ENCODE measurements around the gene KRTAP4-6. TPM values are rescaled to one million over a fixed set of nuclear protein-coding genes. Genes with fewer than 3 reads are reported as not detected.
"Not testable (repeated sequence)": the region's sequence is repeated elsewhere in the genome, so short reads cannot be mapped to it uniquely, and the experiment has no call there.

The KRTAP4-6 gene
- total RNA-seq (2012; rRNA removed) (not detected in 2 replicates), polyA plus RNA-seq (2012; rRNA removed) (not detected in 2 replicates), Bru-seq, nascent RNA (not detected), BruChase-seq, experiment 1, labeled RNA remaining after a 6-hour chase (not detected), BruChase-seq, experiment 2, labeled RNA remaining after a 2-hour chase (not detected)
- polyA plus RNA-seq (2012; cell fraction: cytosol; rRNA removed): not detected in 2 replicates
- polyA plus RNA-seq (2012; cell fraction: nucleus; rRNA removed; ENCODE audit: low replicate concordance): not detected in 2 replicates
- long read RNA-seq: 0 reads

- WGBS, 2 experiments (ENCODE audit: extremely low coverage in 2 of 2, insufficient read length in 1 of 2): 100% methylated on average over 1 of the region's 6 CpGs; no CpG with 5 or more reads in 1 of the 2 experiments
- no peaks in the 10 kb centered on the region for H4K20me1 ChIP-seq (ENCODE audit: insufficient read depth, low read length)
- H3K14ac ChIP-seq (replicated peaks; ENCODE audit: low read depth, low read length): no peak within 1 kb of the TSS
- POLR2A ChIA-PET (ENCODE audit: unreplicated experiment): no interaction called here
- no TSS peak for BruUV-seq (replicated peaks)
- no peak within 1 kb of the TSS for H3K56ac ChIP-seq (ENCODE audit: extremely low read depth, insufficient read depth, low read length)
- no peak within 1 kb of the TSS for H2AK9ac ChIP-seq (replicated peaks; ENCODE audit: low read depth, low read length, poor library complexity)
- in situ Hi-C loops (cut with MboI; ENCODE audit: low sequenced_read_pairs): no loop called here
- intact Hi-C loops (cut with micrococcal nuclease): no loop called here
- no peak within 1 kb of the TSS for H3K4me2 ChIP-seq (ENCODE audit: low read depth, low read length)
- 0 out of 2 replicates have a peak within 1 kb of the TSS, but pooled peaks have one; percentile 3 for H2BK20ac ChIP-seq (ENCODE audit: low read depth, low read length)
- no peaks in the 10 kb centered on the region for H3K27me3 ChIP-seq (ENCODE audit: control insufficient read depth, insufficient read depth, low read length)
- H3K4me3 ChIP-seq (ENCODE audit: insufficient read depth, low read depth, low read length): no peak within 1 kb of the TSS
- no peak within 1 kb of the TSS for H2BK15ac ChIP-seq (ENCODE audit: low read depth, low read length)
- H3K27ac ChIP-seq (ENCODE audit: insufficient read depth, low read length): no peak within 1 kb of the TSS
- peak; percentile 95 for TF ChIP-seq USF2 (IDR thresholded peaks at IDR 0.05; ENCODE audit: low read depth, low read length)
- no peak for TF ChIP-seq RCOR1 (IDR thresholded peaks at IDR 0.05; ENCODE audit: insufficient replicate concordance, low read length)
- TF ChIP-seq MAFK (IDR thresholded peaks at IDR 0.05; ENCODE audit: low read depth, low read length): peak; percentile 10; the same call in 1 of the 2 replicates
- TF ChIP-seq FOS (IDR thresholded peaks at IDR 0.05; ENCODE audit: low read depth, low read length): 0 out of 2 replicates have a peak, but pooled peaks have one; percentile 2
- DNase-seq: peak; percentile 86
- H3K4ac ChIP-seq (ENCODE audit: low read depth, low read length): no peak within 1 kb of the TSS
- H3K23ac ChIP-seq (ENCODE audit: low read depth, low read length): no peak within 1 kb of the TSS
- peak within 1 kb of the TSS; percentile 23 for H2AK5ac ChIP-seq (ENCODE audit: low read depth, low read length)
- no peaks in the 10 kb centered on the region; the same call in 1 of the 2 replicates for H3K4me1 ChIP-seq (ENCODE audit: control insufficient read depth, insufficient read depth, low read length)
- H3K9me3 ChIP-seq (ENCODE audit: control insufficient read depth, insufficient read depth, low read length): peaks cover 5% of the 10 kb centered on the region
- peak within 1 kb of the TSS; percentile 91 for H2BK5ac ChIP-seq (ENCODE audit: low read depth, low read length, poor library complexity, severe bottlenecking)
- H2AFZ ChIP-seq (replicated peaks; ENCODE audit: low read length, poor library complexity): no peak within 1 kb of the TSS
- ATAC-seq (ENCODE audit: low read depth): peak; percentile 56; the same call in 1 of the 2 replicates
- H4K5ac ChIP-seq (ENCODE audit: low read depth, low read length): no peak within 1 kb of the TSS; the same call in 1 of the 2 replicates
- no peak within 1 kb of the TSS; the same call in 1 of the 2 replicates for H3K18ac ChIP-seq (ENCODE audit: low read depth, low read length)
- no peak within 1 kb of the TSS for H3K9ac ChIP-seq (ENCODE audit: low read depth, low read length)
- CTCF ChIA-PET: no interaction called here
- H3K9me1 ChIP-seq (ENCODE audit: insufficient read depth, low read length): no peaks in the 10 kb centered on the region
- no peak within 1 kb of the TSS for H4K91ac ChIP-seq (ENCODE audit: insufficient read depth, low read depth, low read length)
- H3K79me1 ChIP-seq (ENCODE audit: low read depth in 1 of 2, low read length in 2 of 2): no peaks in the 10 kb centered on the region
- H2BK120ac ChIP-seq (ENCODE audit: low read depth, low read length): peak within 1 kb of the TSS; percentile 3; the same call in 1 of the 2 replicates
- H3K36me3 ChIP-seq (ENCODE audit: control insufficient read depth, insufficient read depth, low read length): no peaks in the 10 kb centered on the region
- dilution Hi-C loops (cut with HindIII; ENCODE audit: low sequenced_read_pairs, unreplicated experiment): no loop called here
- peak within 1 kb of the TSS; percentile 3 to 33; a peak in 2 of 4 replicates for H4K8ac ChIP-seq (ENCODE audit: low read depth in 2 of 2, low read length in 2 of 2)
Measured at GRCh38 chr17:41140360-41141131, at the start of gene KRTAP4-6. Gene KRTAP4-6 (minus strand): TSS chr17:41140544. CDS start chr17:41140487, 57 bp downstream.

DNA sequence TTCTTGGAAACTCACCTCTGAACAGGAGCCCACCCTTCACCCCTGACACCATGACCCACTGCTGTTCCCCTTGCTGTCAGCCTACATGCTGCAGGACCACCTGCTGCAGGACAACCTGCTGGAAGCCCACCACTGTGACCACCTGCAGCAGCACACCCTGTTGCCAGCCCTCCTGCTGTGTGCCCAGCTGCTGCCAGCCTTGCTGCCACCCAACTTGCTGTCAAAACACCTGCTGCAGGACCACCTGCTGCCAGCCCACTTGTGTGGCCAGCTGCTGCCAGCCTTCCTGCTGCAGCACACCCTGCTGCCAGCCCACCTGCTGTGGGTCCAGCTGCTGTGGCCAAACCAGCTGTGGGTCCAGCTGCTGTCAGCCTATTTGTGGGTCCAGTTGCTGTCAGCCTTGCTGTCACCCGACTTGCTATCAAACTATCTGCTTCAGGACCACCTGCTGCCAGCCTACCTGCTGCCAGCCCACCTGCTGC, 49.5 kb upstream of the KRTAP4-6 start, which contains the start of gene KRTAP9-1:
Gene KRTAP9-1, plus strand, starts transcription at position 51 of the 482 bp plus-strand sequence. Its CDS starts 0 bp downstream, at position 51.
- H3K4me2 ChIP-seq (ENCODE audit: low read depth, low read length); dilution Hi-C loops (cut with HindIII; ENCODE audit: low sequenced_read_pairs, unreplicated experiment); in situ Hi-C loops (cut with MboI; ENCODE audit: low sequenced_read_pairs); DNase-seq; H3K27ac ChIP-seq (ENCODE audit: insufficient read depth, low read length); H4K8ac ChIP-seq (ENCODE audit: low read depth in 2 of 2, low read length in 2 of 2); POLR2A ChIA-PET (ENCODE audit: unreplicated experiment); H3K18ac ChIP-seq (ENCODE audit: low read depth, low read length); H3K27me3 ChIP-seq (ENCODE audit: control insufficient read depth, insufficient read depth, low read length); H3K14ac ChIP-seq (replicated peaks; ENCODE audit: low read depth, low read length); H3K9me1 ChIP-seq (ENCODE audit: insufficient read depth, low read length); H3K4me1 ChIP-seq (ENCODE audit: control insufficient read depth, insufficient read depth, low read length); H3K4ac ChIP-seq (ENCODE audit: low read depth, low read length); H3K23ac ChIP-seq (ENCODE audit: low read depth, low read length); H2BK20ac ChIP-seq (ENCODE audit: low read depth, low read length); H2BK5ac ChIP-seq (ENCODE audit: low read depth, low read length, poor library complexity, severe bottlenecking); H2AK9ac ChIP-seq (replicated peaks; ENCODE audit: low read depth, low read length, poor library complexity); H3K4me3 ChIP-seq (ENCODE audit: insufficient read depth, low read depth, low read length); H3K79me1 ChIP-seq (ENCODE audit: low read depth in 1 of 2, low read length in 2 of 2); H2AFZ ChIP-seq (replicated peaks; ENCODE audit: low read length, poor library complexity); ATAC-seq (ENCODE audit: low read depth); H2AK5ac ChIP-seq (ENCODE audit: low read depth, low read length); H3K56ac ChIP-seq (ENCODE audit: extremely low read depth, insufficient read depth, low read length); H2BK120ac ChIP-seq (ENCODE audit: low read depth, low read length); H4K5ac ChIP-seq (ENCODE audit: low read depth, low read length); BruUV-seq (replicated peaks); H4K20me1 ChIP-seq (ENCODE audit: insufficient read depth, low read length); intact Hi-C loops (cut with micrococcal nuclease); H4K91ac ChIP-seq (ENCODE audit: insufficient read depth, low read depth, low read length); H2BK15ac ChIP-seq (ENCODE audit: low read depth, low read length); H3K36me3 ChIP-seq (ENCODE audit: control insufficient read depth, insufficient read depth, low read length); H3K9ac ChIP-seq (ENCODE audit: low read depth, low read length); H3K9me3 ChIP-seq (ENCODE audit: control insufficient read depth, insufficient read depth, low read length): not testable (repeated sequence)
- 56% methylated on average over 1 of the region's 1 CpG; no CpG with 5 or more reads in 1 of the 2 experiments for WGBS, 2 experiments (ENCODE audit: extremely low coverage in 2 of 2, insufficient read length in 1 of 2)
- CTCF ChIA-PET: interaction anchor here (0.8 kb wide), 1 partner anchor 9 kb away, joined by 3 read pairs; no protein-coding TSS in a partner anchor
